ENCODE measurements around the gene ERBB4. TPM values are rescaled to one million over a fixed set of nuclear protein-coding genes. Genes with fewer than 3 reads are reported as not detected.
"Not testable (repeated sequence)": the region's sequence is repeated elsewhere in the genome, so short reads cannot be mapped to it uniquely, and the experiment has no call there.

Gene ERBB4
- total RNA-seq, 2 donors from 2014 or later: not detected

DNA sequence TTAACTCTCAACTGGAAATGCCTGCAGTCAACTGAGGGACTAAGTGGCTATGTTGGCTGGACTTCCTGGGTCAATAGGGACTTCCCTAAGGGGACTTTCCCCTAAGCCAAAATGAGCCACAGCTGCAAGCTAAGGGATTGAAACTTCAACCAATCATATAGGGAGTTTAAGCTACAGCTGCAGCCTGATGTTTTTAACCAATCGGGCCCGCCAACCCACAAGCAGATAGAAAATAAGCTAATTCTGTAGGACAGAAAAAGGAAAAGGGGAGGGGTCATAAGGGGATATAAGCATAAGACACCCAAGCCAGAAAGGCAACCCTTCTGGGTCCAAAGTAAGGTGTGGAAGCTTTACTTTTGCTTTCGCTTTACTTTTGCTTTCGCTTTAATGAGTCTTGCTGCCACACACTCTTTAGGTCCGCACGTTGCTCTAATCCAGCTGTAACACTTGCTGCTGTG is 927.5 kb downstream of the ERBB4 start:
- H3K27ac Mint-ChIP-seq: peak overlapping the region; percentile 71
- ATAC-seq (replicated peaks in 1 of 2) (peak; percentile 69 to 76), DNase-seq (peak; percentile 1 to 6)
- peak overlapping the region; percentile 67 to 81 for H3K4me3 Mint-ChIP-seq
- H3K9me3 Mint-ChIP-seq: peaks cover 0 to 3% of the 10 kb centered on the region in 2 donors
- H3K27me3 Mint-ChIP-seq (ENCODE audit: low read depth): no peaks in the 10 kb centered on the region
- H3K36me3 Mint-ChIP-seq (ENCODE audit: insufficient read depth in 2 of 2): no peaks in the 10 kb centered on the region
- H3K4me1 Mint-ChIP-seq (ENCODE audit: low read depth): peaks cover 6% of the 10 kb centered on the region

- H3K27me3 Mint-ChIP-seq (ENCODE audit: low read depth): no peaks in the 10 kb centered on the region
Observed at GRCh38 chr2:211609127-211609526, 929.5 kb downstream of the ERBB4 start.

DNA sequence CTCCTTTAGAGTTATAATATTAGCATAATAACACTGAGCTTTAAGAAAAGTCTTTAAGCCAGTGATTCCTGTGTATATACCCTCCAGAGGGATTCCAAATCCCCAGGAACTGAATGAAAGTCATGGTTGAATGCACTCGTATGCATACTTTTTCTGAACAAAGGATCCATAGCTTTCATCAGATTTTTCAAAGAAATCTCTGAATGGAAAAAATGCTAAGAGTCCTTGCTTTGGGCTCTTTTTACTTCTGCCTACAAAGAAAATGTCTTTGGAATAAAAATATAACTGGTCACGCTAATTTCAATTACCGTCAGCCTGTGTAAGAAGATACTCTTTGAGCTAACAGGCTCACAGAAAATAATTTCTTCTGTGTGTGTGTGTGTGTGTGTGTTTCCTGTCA is 939.5 kb downstream of the ERBB4 start:
- Mint-ChIP-seq H3K27me3 (ENCODE audit: low read depth) (no peaks in the 10 kb centered on the region), H3K36me3 (ENCODE audit: insufficient read depth in 2 of 2) (peaks cover 0 to 2% of the 10 kb centered on the region in 2 donors), H3K4me1 (ENCODE audit: low read depth) (no peaks in the 10 kb centered on the region), H3K9me3 (peaks cover 4% of the 10 kb centered on the region in 2 donors), H3K4me3 (no peak overlapping the region), H3K27ac (no peak overlapping the region)
- DNase-seq (no peak), ATAC-seq (replicated peaks in 1 of 2) (no peak)

More at GRCh38 chr2:211609127-211609526, 929.5 kb downstream of the ERBB4 start:
- DNase-seq (no peak), ATAC-seq (replicated peaks in 1 of 2) (no peak)
- Mint-ChIP-seq H3K4me1 (ENCODE audit: low read depth) (peaks cover 6% of the 10 kb centered on the region), H3K27ac (no peak overlapping the region), H3K9me3 (peaks cover 0 to 3% of the 10 kb centered on the region in 2 donors), H3K36me3 (ENCODE audit: insufficient read depth in 2 of 2) (no peaks in the 10 kb centered on the region), H3K4me3 (no peak overlapping the region)

DNA sequence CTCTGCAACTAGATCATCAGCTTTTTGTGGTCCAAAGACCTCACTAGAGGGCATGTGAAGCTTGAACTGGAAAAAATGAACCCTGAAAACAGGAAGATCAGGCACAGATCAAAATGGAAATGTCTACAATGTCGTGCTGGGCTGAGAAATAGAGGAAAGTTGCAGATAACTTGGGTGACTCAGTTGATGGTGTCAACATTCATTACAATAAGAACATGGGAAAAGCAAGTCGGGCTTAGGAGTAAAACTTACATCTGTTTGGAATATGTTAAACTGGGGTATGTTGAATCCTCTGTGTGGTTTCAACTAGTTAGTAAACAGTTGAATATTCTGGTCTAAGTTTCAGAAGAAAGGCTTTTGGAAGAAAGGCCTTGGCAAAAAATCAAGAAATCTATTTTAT is 940.4 kb downstream of the ERBB4 start:
- no peak overlapping the region for H3K27ac Mint-ChIP-seq
- H3K4me1 Mint-ChIP-seq (ENCODE audit: low read depth): no peaks in the 10 kb centered on the region
- ATAC-seq (replicated peaks in 1 of 2) (no peak), DNase-seq (no peak)
- peaks cover 0 to 2% of the 10 kb centered on the region in 2 donors for H3K36me3 Mint-ChIP-seq (ENCODE audit: insufficient read depth in 2 of 2)
- H3K9me3 Mint-ChIP-seq: peaks cover 6 to 9% of the 10 kb centered on the region in 2 donors
- H3K27me3 Mint-ChIP-seq (ENCODE audit: low read depth): no peaks in the 10 kb centered on the region
- no peak overlapping the region for H3K4me3 Mint-ChIP-seq

DNA sequence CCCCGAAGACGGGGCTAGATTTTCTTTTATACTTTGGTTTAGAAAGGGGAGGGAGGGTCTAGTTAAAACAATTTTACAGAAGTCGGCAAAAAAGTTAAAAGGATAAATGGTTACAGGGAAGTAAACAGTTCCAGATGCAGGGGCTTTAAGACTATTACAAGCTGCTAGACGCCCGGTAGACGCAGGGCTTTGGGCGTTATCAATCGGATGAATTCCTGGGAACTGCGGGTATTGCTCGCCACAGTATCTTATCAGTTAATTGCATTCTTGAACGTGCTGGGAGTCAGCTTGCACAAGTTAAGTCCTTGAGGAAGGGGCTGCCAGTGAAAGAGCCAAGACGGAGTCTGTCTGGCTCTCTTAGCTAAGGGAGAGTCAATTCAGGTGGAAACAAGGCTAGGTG is 946.6 kb downstream of the ERBB4 start:
- not testable (repeated sequence) for H3K36me3 Mint-ChIP-seq (ENCODE audit: insufficient read depth in 2 of 2); DNase-seq; H3K4me1 Mint-ChIP-seq (ENCODE audit: low read depth); H3K9me3 Mint-ChIP-seq; H3K27me3 Mint-ChIP-seq (ENCODE audit: low read depth); H3K27ac Mint-ChIP-seq; H3K4me3 Mint-ChIP-seq; ATAC-seq (replicated peaks in 1 of 2)

GRCh38 chr2:211591426-211591825 is 947.2 kb downstream of the ERBB4 start:
- Mint-ChIP-seq H3K27ac (no peak overlapping the region), H3K27me3 (ENCODE audit: low read depth) (no peaks in the 10 kb centered on the region), H3K4me1 (ENCODE audit: low read depth) (no peaks in the 10 kb centered on the region), H3K4me3 (no peak overlapping the region), H3K36me3 (ENCODE audit: insufficient read depth in 2 of 2) (no peaks in the 10 kb centered on the region), H3K9me3 (peaks cover 4 to 8% of the 10 kb centered on the region in 2 donors)
- ATAC-seq (replicated peaks in 1 of 2): no peak
- DNase-seq: no peak

DNA sequence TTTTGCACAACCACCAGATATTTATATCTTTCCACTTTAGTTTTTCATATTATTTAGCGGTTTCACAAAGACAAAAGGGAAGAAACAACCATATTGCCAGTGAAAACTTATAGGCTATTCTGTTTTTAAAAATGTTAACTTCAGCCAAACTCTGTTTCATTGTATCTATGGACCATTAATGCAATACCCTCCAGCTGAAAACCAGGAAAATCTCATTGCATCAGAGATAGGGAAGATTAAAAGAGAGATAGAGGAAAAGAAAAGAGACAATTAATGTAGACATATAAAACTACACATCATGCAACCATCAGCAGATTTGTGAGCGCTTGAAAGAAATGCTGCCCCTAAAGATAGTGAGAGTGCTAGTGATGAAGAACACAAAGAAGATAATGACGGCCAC is 970.2 kb downstream of the ERBB4 start:
- no peak for DNase-seq
- Mint-ChIP-seq H3K27ac (no peak overlapping the region), H3K27me3 (ENCODE audit: low read depth) (no peaks in the 10 kb centered on the region), H3K4me1 (ENCODE audit: low read depth) (no peaks in the 10 kb centered on the region), H3K9me3 (peaks cover 0 to 3% of the 10 kb centered on the region in 2 donors), H3K36me3 (ENCODE audit: insufficient read depth in 2 of 2) (no peaks in the 10 kb centered on the region), H3K4me3 (no peak overlapping the region)
- no peak for ATAC-seq (replicated peaks in 1 of 2)

- H3K4me3 Mint-ChIP-seq: no peak overlapping the region
- H3K9me3 Mint-ChIP-seq: no peaks in the 10 kb centered on the region
Observed at GRCh38 chr2:211564441-211564840, 974.2 kb downstream of the ERBB4 start.

DNA sequence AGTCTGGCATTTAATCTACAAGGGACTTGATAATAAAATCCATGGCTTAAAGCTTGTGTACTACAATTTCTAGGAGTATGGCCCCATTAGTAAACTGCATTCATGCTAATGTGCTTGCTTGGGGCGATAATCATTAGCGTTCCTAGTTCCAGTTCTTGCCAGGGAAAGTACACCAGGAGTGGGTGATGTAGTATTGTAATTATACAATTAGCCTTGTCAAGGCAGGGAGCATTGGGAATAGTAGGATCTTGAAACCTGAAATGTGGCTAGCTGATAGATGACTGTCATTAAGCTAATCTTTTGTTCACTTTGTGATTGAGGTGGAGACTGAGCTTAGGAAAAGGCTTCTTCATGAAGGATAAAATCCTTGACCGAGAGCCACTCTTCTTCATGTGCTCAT is 993.0 kb downstream of the ERBB4 start:
- no peak overlapping the region for H3K27ac Mint-ChIP-seq
- no peak overlapping the region for H3K4me3 Mint-ChIP-seq
- no peak for ATAC-seq (replicated peaks in 1 of 2)
- DNase-seq: no peak
- peaks cover 0 to 1% of the 10 kb centered on the region in 2 donors for H3K9me3 Mint-ChIP-seq
- H3K4me1 Mint-ChIP-seq (ENCODE audit: low read depth): no peaks in the 10 kb centered on the region
- no peaks in the 10 kb centered on the region for H3K36me3 Mint-ChIP-seq (ENCODE audit: insufficient read depth in 2 of 2)
- no peaks in the 10 kb centered on the region for H3K27me3 Mint-ChIP-seq (ENCODE audit: low read depth)

More at GRCh38 chr2:211564441-211564840, 974.2 kb downstream of the ERBB4 start:
- no peak for DNase-seq
- Mint-ChIP-seq H3K36me3 (ENCODE audit: insufficient read depth in 2 of 2) (no peaks in the 10 kb centered on the region), H3K4me1 (ENCODE audit: low read depth) (no peaks in the 10 kb centered on the region), H3K27me3 (ENCODE audit: low read depth) (no peaks in the 10 kb centered on the region), H3K27ac (no peak overlapping the region)
- no peak for ATAC-seq (replicated peaks in 1 of 2)

DNA sequence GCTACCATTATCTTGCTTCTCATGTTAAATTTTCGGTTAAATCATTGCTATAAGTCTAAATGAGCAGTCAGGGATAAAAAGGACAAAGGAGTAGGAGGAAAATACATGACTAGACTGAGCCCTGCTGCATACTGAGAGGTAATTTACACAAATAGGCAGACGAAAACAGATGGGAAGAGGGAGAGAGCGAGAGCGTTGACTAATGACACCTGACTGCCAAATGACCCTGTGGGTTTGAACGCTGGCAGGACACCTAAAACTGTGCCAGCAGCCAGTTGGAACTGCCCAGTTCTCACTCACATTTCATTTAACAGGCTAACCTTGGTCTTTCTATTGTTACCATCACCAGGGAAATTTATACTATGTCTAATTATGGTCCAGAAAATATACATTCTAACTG is 1004.0 kb downstream of the ERBB4 start:
- DNase-seq: no peak
- ATAC-seq (replicated peaks in 1 of 2): no peak
- H3K27me3 Mint-ChIP-seq (ENCODE audit: low read depth): no peaks in the 10 kb centered on the region
- no peaks in the 10 kb centered on the region for H3K36me3 Mint-ChIP-seq (ENCODE audit: insufficient read depth in 2 of 2)
- peaks cover 2 to 3% of the 10 kb centered on the region in 2 donors for H3K9me3 Mint-ChIP-seq
- H3K27ac Mint-ChIP-seq: no peak overlapping the region
- no peaks in the 10 kb centered on the region for H3K4me1 Mint-ChIP-seq (ENCODE audit: low read depth)
- H3K4me3 Mint-ChIP-seq: no peak overlapping the region

DNA sequence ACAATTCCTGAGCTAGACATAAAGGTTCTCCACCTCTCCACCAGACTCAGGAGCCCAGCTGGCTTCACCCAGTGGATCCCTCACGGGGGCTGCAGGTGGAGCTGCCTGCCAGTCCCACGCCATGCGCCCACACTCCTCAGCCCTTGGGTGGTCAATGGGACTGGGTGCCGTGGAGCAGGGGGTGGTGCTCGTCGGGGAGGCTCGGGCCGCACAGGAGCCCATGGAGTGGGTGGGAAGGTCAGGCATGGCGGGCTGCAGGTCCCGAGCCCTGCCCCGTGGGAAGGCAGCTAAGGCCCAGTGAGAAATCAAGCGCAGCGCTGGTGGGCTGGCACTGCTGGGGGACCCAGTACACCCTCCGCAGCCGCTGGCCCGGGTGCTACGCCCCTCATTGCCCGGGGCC is 1014.4 kb downstream of the ERBB4 start:
- DNase-seq; H3K27me3 Mint-ChIP-seq (ENCODE audit: low read depth); H3K36me3 Mint-ChIP-seq (ENCODE audit: insufficient read depth in 2 of 2); H3K4me1 Mint-ChIP-seq (ENCODE audit: low read depth); H3K27ac Mint-ChIP-seq; H3K4me3 Mint-ChIP-seq; ATAC-seq (replicated peaks in 1 of 2): not testable (repeated sequence)
- peaks cover 0 to 12% of the 10 kb centered on the region in 2 donors for H3K9me3 Mint-ChIP-seq

- Mint-ChIP-seq H3K27ac (no peak overlapping the region), H3K27me3 (ENCODE audit: low read depth) (no peaks in the 10 kb centered on the region), H3K9me3 (peaks cover 4% of the 10 kb centered on the region in 2 donors), H3K4me1 (ENCODE audit: low read depth) (no peaks in the 10 kb centered on the region), H3K36me3 (ENCODE audit: insufficient read depth in 2 of 2) (no peaks in the 10 kb centered on the region), H3K4me3 (no peak overlapping the region)
- no peak for ATAC-seq (replicated peaks in 1 of 2)
- no peak for DNase-seq
Observed at GRCh38 chr2:211516537-211516936, 1022.1 kb downstream of the ERBB4 start.

- Mint-ChIP-seq H3K27ac (no peak overlapping the region), H3K27me3 (ENCODE audit: low read depth) (no peaks in the 10 kb centered on the region), H3K4me3 (no peak overlapping the region), H3K9me3 (peaks cover 1 to 4% of the 10 kb centered on the region in 2 donors), H3K36me3 (ENCODE audit: insufficient read depth in 2 of 2) (no peaks in the 10 kb centered on the region), H3K4me1 (ENCODE audit: low read depth) (no peaks in the 10 kb centered on the region)
- ATAC-seq (replicated peaks in 1 of 2) (no peak), DNase-seq (no peak)
Observed at GRCh38 chr2:211514049-211514448, 1024.6 kb downstream of the ERBB4 start.

- Mint-ChIP-seq H3K4me3 (no peak overlapping the region), H3K27me3 (ENCODE audit: low read depth) (no peaks in the 10 kb centered on the region), H3K36me3 (ENCODE audit: insufficient read depth in 2 of 2) (no peaks in the 10 kb centered on the region), H3K9me3 (peaks cover 1 to 4% of the 10 kb centered on the region in 2 donors), H3K4me1 (ENCODE audit: low read depth) (no peaks in the 10 kb centered on the region), H3K27ac (no peak overlapping the region)
- no peak for DNase-seq
- no peak for ATAC-seq (replicated peaks in 1 of 2)
Observed at GRCh38 chr2:211513446-211513845, 1025.2 kb downstream of the ERBB4 start.

Measured in activated T-cell treated with anti-CD3 and anti-CD28 coated beads, Interleukin-2, amount 50 U/mL, for 72 hours (primary cell).